ENCODE data around the gene ICAM4. TPM values are rescaled to one million over a fixed set of nuclear protein-coding genes. Genes with fewer than 3 reads are reported as not detected.

ICAM4 gene
- total and polyA plus RNA-seq, 9 of the 15 experiments (the other 6 are each of a cell fraction or from before 2014, with no cell fraction given): 14.1 to 86.1 (median 29.6) TPM

DNA sequence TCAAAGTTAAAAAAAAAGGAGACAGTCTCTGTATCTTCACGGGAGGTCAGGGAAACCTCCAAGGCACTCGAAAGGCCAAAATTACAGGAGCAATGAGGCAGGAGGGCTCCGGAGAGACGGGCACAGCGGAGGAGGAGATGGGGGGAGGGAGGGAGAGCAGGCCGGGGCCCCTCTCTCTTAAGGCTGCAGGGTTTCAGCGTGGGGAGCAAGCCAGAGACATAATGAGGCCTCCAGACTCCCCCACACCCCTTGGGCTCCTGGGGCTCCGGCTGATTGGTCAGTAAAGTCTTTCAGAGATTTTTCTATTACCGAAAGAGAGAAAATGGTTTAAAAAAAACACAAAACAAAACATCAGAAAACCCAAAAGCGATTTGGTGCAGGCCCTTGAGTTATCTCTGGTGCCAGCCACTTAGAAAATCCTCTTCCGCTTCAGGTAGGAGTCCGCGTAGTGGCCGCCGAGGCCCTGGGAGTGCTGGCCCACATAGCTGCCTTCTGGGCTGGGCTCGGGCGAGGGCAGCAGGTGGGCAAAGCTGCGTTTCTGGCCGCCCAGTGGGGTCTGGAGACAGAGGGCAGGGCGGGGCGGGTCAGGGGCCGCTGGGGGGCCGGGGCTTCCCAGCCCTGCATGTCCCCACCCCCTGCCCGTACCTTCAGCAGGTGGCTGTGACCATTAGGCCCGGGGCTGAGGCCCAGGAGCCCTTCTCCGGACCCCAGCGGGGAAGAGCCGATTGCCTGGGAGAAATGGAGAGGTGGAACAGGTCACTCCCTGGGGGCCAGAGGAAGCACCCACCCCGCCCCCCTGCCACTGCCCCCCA is 30.5 kb downstream of the ICAM4 start:
- peaks cover 73% of the 10 kb centered on the region; the same call in 2 of the 3 replicates for H3K36me3 ChIP-seq (ENCODE audit: control insufficient read depth, insufficient read depth, low read length)
- H3K4me2 ChIP-seq (ENCODE audit: insufficient read depth, low read length): no peak overlapping the region
- H3K4me1 ChIP-seq (replicated peaks in 1 of 2; ENCODE audit: control insufficient read depth in 2 of 2, insufficient read depth in 2 of 2, low read length in 2 of 2): peaks cover 16 to 56% of the 10 kb centered on the region in 2 experiments
- H3K27ac ChIP-seq (ENCODE audit: extremely low read depth, low read depth, low read length): no peak overlapping the region
- no peak overlapping the region for H3K4me3 ChIP-seq
- peak overlapping the region in 1 of 2 experiments; percentile 96; a peak in 1 of 4 replicates for H3K9ac ChIP-seq (ENCODE audit: insufficient read depth in 1 of 2, low read depth in 2 of 2, low read length in 2 of 2)
- no peaks in the 10 kb centered on the region for H3K9me3 ChIP-seq (replicated peaks; ENCODE audit: control insufficient read depth, insufficient read depth, low read depth, low read length)
- FAIRE-seq (no peak), ATAC-seq (no peak), DNase-seq (ENCODE audit: extremely low read depth in 1 of 4, low spot score in 3 of 4) (no peak)
- WGBS (ENCODE audit: insufficient coverage, low coverage, missing lambda C conversion rate): 80% methylated on average over 16 of the region's 29 CpGs
- POLR2A ChIA-PET: interaction anchor here (0.6 to 3.3 kb wide), 5 partner anchors 8 to 47 kb away, joined by 3 to 19 read pairs (median 7); partner anchors contain the start of genes ICAM1 and RAVER1
- H3K79me2 ChIP-seq (ENCODE audit: control insufficient read depth, insufficient read depth, low read length): peaks cover 23% of the 10 kb centered on the region
- in situ Hi-C loops (cut with MboI): no loop called here
- TF ChIP-seq ZBTB7A (IDR thresholded peaks at IDR 0.05; ENCODE audit: borderline replicate concordance, control insufficient read depth, low read depth, low read length) (peak; percentile 19; the same call in 1 of the 2 replicates), ZNF232 (CRISPR knock-in tag; IDR thresholded peaks at IDR 0.05) (no peak), HDAC1 (IDR thresholded peaks at IDR 0.05) (no peak)
- TF ChIP-seq, protein P1, sequence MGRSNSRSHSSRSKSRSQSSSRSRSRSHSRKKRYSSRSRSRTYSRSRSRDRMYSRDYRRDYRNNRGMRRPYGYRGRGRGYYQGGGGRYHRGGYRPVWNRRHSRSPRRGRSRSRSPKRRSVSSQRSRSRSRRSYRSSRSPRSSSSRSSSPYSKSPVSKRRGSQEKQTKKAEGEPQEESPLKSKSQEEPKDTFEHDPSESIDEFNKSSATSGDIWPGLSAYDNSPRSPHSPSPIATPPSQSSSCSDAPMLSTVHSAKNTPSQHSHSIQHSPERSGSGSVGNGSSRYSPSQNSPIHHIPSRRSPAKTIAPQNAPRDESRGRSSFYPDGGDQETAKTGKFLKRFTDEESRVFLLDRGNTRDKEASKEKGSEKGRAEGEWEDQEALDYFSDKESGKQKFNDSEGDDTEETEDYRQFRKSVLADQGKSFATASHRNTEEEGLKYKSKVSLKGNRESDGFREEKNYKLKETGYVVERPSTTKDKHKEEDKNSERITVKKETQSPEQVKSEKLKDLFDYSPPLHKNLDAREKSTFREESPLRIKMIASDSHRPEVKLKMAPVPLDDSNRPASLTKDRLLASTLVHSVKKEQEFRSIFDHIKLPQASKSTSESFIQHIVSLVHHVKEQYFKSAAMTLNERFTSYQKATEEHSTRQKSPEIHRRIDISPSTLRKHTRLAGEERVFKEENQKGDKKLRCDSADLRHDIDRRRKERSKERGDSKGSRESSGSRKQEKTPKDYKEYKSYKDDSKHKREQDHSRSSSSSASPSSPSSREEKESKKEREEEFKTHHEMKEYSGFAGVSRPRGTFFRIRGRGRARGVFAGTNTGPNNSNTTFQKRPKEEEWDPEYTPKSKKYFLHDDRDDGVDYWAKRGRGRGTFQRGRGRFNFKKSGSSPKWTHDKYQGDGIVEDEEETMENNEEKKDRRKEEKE (IDR thresholded peaks at IDR 0.05; ENCODE audit: borderline replicate concordance in 1 of 2, control insufficient read depth in 1 of 2, low read depth in 2 of 2, low read length in 1 of 2): no peak
- TF ChIP-seq, protein P2, sequence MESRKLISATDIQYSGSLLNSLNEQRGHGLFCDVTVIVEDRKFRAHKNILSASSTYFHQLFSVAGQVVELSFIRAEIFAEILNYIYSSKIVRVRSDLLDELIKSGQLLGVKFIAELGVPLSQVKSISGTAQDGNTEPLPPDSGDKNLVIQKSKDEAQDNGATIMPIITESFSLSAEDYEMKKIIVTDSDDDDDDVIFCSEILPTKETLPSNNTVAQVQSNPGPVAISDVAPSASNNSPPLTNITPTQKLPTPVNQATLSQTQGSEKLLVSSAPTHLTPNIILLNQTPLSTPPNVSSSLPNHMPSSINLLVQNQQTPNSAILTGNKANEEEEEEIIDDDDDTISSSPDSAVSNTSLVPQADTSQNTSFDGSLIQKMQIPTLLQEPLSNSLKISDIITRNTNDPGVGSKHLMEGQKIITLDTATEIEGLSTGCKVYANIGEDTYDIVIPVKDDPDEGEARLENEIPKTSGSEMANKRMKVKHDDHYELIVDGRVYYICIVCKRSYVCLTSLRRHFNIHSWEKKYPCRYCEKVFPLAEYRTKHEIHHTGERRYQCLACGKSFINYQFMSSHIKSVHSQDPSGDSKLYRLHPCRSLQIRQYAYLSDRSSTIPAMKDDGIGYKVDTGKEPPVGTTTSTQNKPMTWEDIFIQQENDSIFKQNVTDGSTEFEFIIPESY (CRISPR knock-in tag; IDR thresholded peaks at IDR 0.05): 0 out of 2 replicates have a peak, but pooled peaks have one; percentile 32
- H2AFZ ChIP-seq (ENCODE audit: low read depth, low read length): no peak overlapping the region
- BruUV-seq (replicated peaks): no TSS peak
- 0 out of 2 replicates have a peak, but pooled peaks cover 8% of the 10 kb centered on the region for H4K20me1 ChIP-seq (replicated peaks; ENCODE audit: control insufficient read depth, insufficient read depth, low read length)
- CTCF ChIA-PET (ENCODE audit: low intra/inter-chr PET ratio): no interaction called here
- H3K9me1 ChIP-seq (ENCODE audit: control insufficient read depth, insufficient read depth, low read length): no peaks in the 10 kb centered on the region
- intact Hi-C loops (cut with micrococcal nuclease): no loop called here
- H3K27me3 ChIP-seq (ENCODE audit: control insufficient read depth in 2 of 2, insufficient read depth in 2 of 2, low read length in 2 of 2): no peaks in the 10 kb centered on the region
